Neural progenitor cell (in vitro differentiated cells): ENCODE data around the gene C2CD4C. TPM values are rescaled to one million over a fixed set of nuclear protein-coding genes. Genes with fewer than 3 reads are reported as not detected.
"Not testable (repeated sequence)": the region's sequence is repeated elsewhere in the genome, so short reads cannot be mapped to it uniquely, and the experiment has no call there.

Experiments
- DNase-seq: peaks from one replicate; pipeline ENCODE4 v3.0.0-alpha.2; 2016; ENCODE audit warnings: low spot score
- H2AFZ ChIP-seq: fragments of 200-600 bp; sonication (generic); replicated peaks from 2 replicates; pipeline ENCODE4 v1.6.1; 2016; ENCODE audit warnings: antibody characterized with exemption
- H3F3A ChIP-seq: fragments of 200-600 bp; sonication (generic); 2 replicates; pipeline ENCODE4 v1.6.1; 2016; ENCODE audit warnings: antibody characterized with exemption, low read depth
- H3K27ac ChIP-seq: fragments of 200-600 bp; sonication (generic); 2 replicates; pipeline ENCODE4 v1.5.1; 2016; ENCODE audit warnings: mild to moderate bottlenecking
- H3K27me3 ChIP-seq: fragments of 200-600 bp; sonication (generic); 2 replicates; pipeline ENCODE4 v1.6.1; 2016; ENCODE audit warnings: mild to moderate bottlenecking, moderate library complexity
- H3K36me3 ChIP-seq: fragments of 200-600 bp; sonication (generic); 2 replicates; pipeline ENCODE4 v1.5.1; 2016
- H3K4me1 ChIP-seq: fragments of 200-600 bp; sonication (generic); 2 replicates; pipeline ENCODE4 v1.6.1; 2016; ENCODE audit warnings: mixed run types
- H3K4me2 ChIP-seq: fragments of 200-600 bp; sonication (generic); 2 replicates; pipeline ENCODE4 v1.6.1; 2016
- H3K4me3 ChIP-seq: fragments of 200-600 bp; sonication (generic); 2 replicates; pipeline ENCODE4 v1.5.1; 2016
- H3K79me2 ChIP-seq: fragments of 200-600 bp; sonication (generic); 2 replicates; pipeline ENCODE4 v1.6.1; 2016; ENCODE audit warnings: low read depth
- H3K9ac ChIP-seq: fragments of 200-600 bp; sonication (generic); 2 replicates; pipeline ENCODE4 v1.6.1; 2016
- H3K9me3 ChIP-seq: fragments of 200-600 bp; sonication (generic); 2 replicates; pipeline ENCODE4 v1.5.1; 2016; ENCODE audit warnings: low read depth
- H4K20me1 ChIP-seq: fragments of 200-600 bp; sonication (generic); 2 replicates; pipeline ENCODE4 v1.6.1; 2016; ENCODE audit warnings: low read depth
- H3K27ac Mint-ChIP-seq: 3 replicates; pipeline ENCODE4 v1.8.0; 2021; ENCODE audit warnings: mixed read lengths
- H3K27me3 Mint-ChIP-seq: 2 replicates; pipeline ENCODE4 v1.8.0; 2022; ENCODE audit warnings: low read depth, mild to moderate bottlenecking, inconsistent platforms, moderate library complexity, mixed read lengths; ENCODE audit not compliant: insufficient read depth
- H3K36me3 Mint-ChIP-seq: 3 replicates; pipeline ENCODE4 v1.8.0; 2021; ENCODE audit warnings: mixed read lengths
- H3K4me1 Mint-ChIP-seq: 3 replicates; pipeline ENCODE4 v1.8.0; 2021; ENCODE audit warnings: mixed read lengths
- H3K4me3 Mint-ChIP-seq: 3 replicates; pipeline ENCODE4 v1.8.0; 2021; ENCODE audit warnings: mild to moderate bottlenecking, moderate library complexity, mixed read lengths
- H3K9me3 Mint-ChIP-seq: 3 replicates; pipeline ENCODE4 v1.8.0; 2020; ENCODE audit warnings: mixed read lengths
- EZH2 ChIP-seq: fragments of 200-600 bp; sonication (generic); IDR thresholded peaks from 2 replicates; pipeline ENCODE4 v1.6.1; 2017; ENCODE audit warnings: antibody characterized with exemption, mild to moderate bottlenecking, moderate library complexity
- EZH2phosphoT487 ChIP-seq: fragments of 200-600 bp; sonication (generic); IDR thresholded peaks from 2 replicates; pipeline ENCODE4 v1.6.1; 2017; ENCODE audit warnings: antibody characterized with exemption
- small RNA-seq: library from RNA; depleted of rRNA; stranded (forward); fragments of <200 nt; gene quantifications from one replicate; pipeline ENCODE3, GENCODE V24; 2015
- total RNA-seq: library from RNA; depleted of rRNA; stranded (reverse); fragments of >200 nt; gene quantifications from 2 replicates; pipeline ENCODE4 v1.2.3, GENCODE V29; 2015; ENCODE audit warnings: low replicate concordance
- TF ChIP-seq, protein P1 (sequence below): fragments of 200-600 bp; sonication (generic); IDR thresholded peaks from 2 replicates; pipeline ENCODE4 v1.5.1; 2017; ENCODE audit warnings: antibody characterized with exemption, mild to moderate bottlenecking

The C2CD4C gene
- total RNA-seq, 1 donor from 2014 or later, result 2.3 TPM

- Histone ChIP-seq H2AFZ (no peak overlapping the region), H3K27me3 (no peaks in the 10 kb centered on the region), H3K4me3 (no peak overlapping the region), H3K27ac (no peak overlapping the region), H3K9ac (no peak overlapping the region), H3K9me3 (no peaks in the 10 kb centered on the region), H3K36me3 (no peaks in the 10 kb centered on the region), H3F3A (no peaks in the 10 kb centered on the region), H3K4me1 (no peaks in the 10 kb centered on the region), H3K79me2 (no peaks in the 10 kb centered on the region), H4K20me1 (no peaks in the 10 kb centered on the region), H3K4me2 (no peak overlapping the region)
- Mint-ChIP-seq H3K27me3 (peaks cover 13% of the 10 kb centered on the region), H3K4me3 (no peak overlapping the region), H3K36me3 (no peaks in the 10 kb centered on the region), H3K4me1 (peaks cover 4% of the 10 kb centered on the region), H3K27ac (no peak overlapping the region), H3K9me3 (peaks cover 6% of the 10 kb centered on the region)
- DNase-seq, result no peak
- TF ChIP-seq, protein P1, sequence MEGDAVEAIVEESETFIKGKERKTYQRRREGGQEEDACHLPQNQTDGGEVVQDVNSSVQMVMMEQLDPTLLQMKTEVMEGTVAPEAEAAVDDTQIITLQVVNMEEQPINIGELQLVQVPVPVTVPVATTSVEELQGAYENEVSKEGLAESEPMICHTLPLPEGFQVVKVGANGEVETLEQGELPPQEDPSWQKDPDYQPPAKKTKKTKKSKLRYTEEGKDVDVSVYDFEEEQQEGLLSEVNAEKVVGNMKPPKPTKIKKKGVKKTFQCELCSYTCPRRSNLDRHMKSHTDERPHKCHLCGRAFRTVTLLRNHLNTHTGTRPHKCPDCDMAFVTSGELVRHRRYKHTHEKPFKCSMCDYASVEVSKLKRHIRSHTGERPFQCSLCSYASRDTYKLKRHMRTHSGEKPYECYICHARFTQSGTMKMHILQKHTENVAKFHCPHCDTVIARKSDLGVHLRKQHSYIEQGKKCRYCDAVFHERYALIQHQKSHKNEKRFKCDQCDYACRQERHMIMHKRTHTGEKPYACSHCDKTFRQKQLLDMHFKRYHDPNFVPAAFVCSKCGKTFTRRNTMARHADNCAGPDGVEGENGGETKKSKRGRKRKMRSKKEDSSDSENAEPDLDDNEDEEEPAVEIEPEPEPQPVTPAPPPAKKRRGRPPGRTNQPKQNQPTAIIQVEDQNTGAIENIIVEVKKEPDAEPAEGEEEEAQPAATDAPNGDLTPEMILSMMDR, result no peak
- TF ChIP-seq EZH2 (no peak), EZH2phosphoT487 (no peak)
Observed at GRCh38 chr19:359653-359925, 49.4 kb downstream of the C2CD4C start.

GRCh38 chr19:355536-355935 is 53.4 kb downstream of the C2CD4C start:
- peaks cover 15% of the 10 kb centered on the region for H3K9me3 Mint-ChIP-seq

More at GRCh38 chr19:355536-355935, 53.4 kb downstream of the C2CD4C start:
- H3K27ac ChIP-seq, DNase-seq, H3K27me3 Mint-ChIP-seq, H3K4me1 Mint-ChIP-seq, H3K27me3 ChIP-seq, H3F3A ChIP-seq, H3K79me2 ChIP-seq, H3K9ac ChIP-seq, H3K36me3 ChIP-seq, H3K27ac Mint-ChIP-seq, H4K20me1 ChIP-seq, H3K4me2 ChIP-seq, H3K4me3 Mint-ChIP-seq, H3K4me3 ChIP-seq, H3K4me1 ChIP-seq, H3K9me3 ChIP-seq, H2AFZ ChIP-seq, H3K36me3 Mint-ChIP-seq: not testable (repeated sequence)

Small RNA genes within 50 kb of the gene (small RNA-seq; reads per million reads assigned to genes)
- gene RNA5SP462, result not detected

Other genes with a start within 250 kb of the C2CD4C start
- gene PLPP2, start 117.7 kb downstream of the C2CD4C start, total RNA-seq, result 2.5 TPM in 1 of 2 replicates, not detected in the other
- gene MIER2, start 64.4 kb downstream of the C2CD4C start, total RNA-seq, result 12.9 and 20.6 TPM in 2 replicates
- 3.2 and 15.9 TPM in 2 replicates for gene SHC2, start 51.9 kb upstream of the C2CD4C start, total RNA-seq
- 0.09 TPM in 1 of 2 replicates, not detected in the other for gene MADCAM1, start 87.3 kb upstream of the C2CD4C start, total RNA-seq
- 9.4 and 31.1 TPM in 2 replicates for gene TPGS1, start 98.3 kb upstream of the C2CD4C start, total RNA-seq
- gene CDC34, start 122.6 kb upstream of the C2CD4C start, total RNA-seq, result 42.5 and 92.6 TPM in 2 replicates
- not detected in 2 replicates for gene GZMM, start 134.9 kb upstream of the C2CD4C start, total RNA-seq
- gene BSG, start 163.4 kb upstream of the C2CD4C start, total RNA-seq, result 330 and 913 TPM in 2 replicates
- 0.06 TPM in 1 of 2 replicates, not detected in the other for gene HCN2, start 180.7 kb upstream of the C2CD4C start, total RNA-seq
- 14.1 and 68.6 TPM in 2 replicates for gene POLRMT, start 224.4 kb upstream of the C2CD4C start, total RNA-seq
- 0.37 TPM in 1 of 2 replicates, not detected in the other for gene FGF22, start 230.7 kb upstream of the C2CD4C start, total RNA-seq